SK-N-SH (cell line): ENCODE measurements around the gene PREPL.

Experiments
- GATA2 ChIP-seq: sonication (generic); formaldehyde crosslinking; IDR thresholded peaks from 2 replicates; pipeline ENCODE4 v1.5.0; 2020; ENCODE audit warnings: mild to moderate bottlenecking, missing genetic modification reagents
- POLR2AphosphoS5 ChIP-seq: IDR thresholded peaks from 2 replicates; pipeline ENCODE4 v1.6.1; 2012; ENCODE audit warnings: low read depth, low read length
- RCOR1 ChIP-seq: fragments of 150-350 bp; IDR thresholded peaks from 2 replicates; pipeline ENCODE4 v1.6.1; 2017; ENCODE audit warnings: antibody characterized with exemption, low read length
- YY1 ChIP-seq: IDR thresholded peaks from 2 replicates; pipeline ENCODE4 v1.4.0; 2012; ENCODE audit warnings: low read depth, mild to moderate bottlenecking
- TF ChIP-seq, protein P1 (sequence below): fragments of 150-350 bp; IDR thresholded peaks from 2 replicates; pipeline ENCODE4 v1.6.1; 2017; ENCODE audit warnings: antibody characterized with exemption, low read length, low read depth, borderline replicate concordance
- TF ChIP-seq, protein P2 (sequence below): fragments of 200-600 bp; sonication (generic); IDR thresholded peaks from 2 replicates; pipeline ENCODE4 v1.6.1; 2017; ENCODE audit warnings: antibody characterized with exemption, mild to moderate bottlenecking, moderate library complexity
- TF ChIP-seq, protein P3 (sequence below): IDR thresholded peaks from 2 replicates; pipeline ENCODE4 v1.6.1; 2012; ENCODE audit warnings: mild to moderate bottlenecking, low read depth, low read length, moderate library complexity

DNA sequence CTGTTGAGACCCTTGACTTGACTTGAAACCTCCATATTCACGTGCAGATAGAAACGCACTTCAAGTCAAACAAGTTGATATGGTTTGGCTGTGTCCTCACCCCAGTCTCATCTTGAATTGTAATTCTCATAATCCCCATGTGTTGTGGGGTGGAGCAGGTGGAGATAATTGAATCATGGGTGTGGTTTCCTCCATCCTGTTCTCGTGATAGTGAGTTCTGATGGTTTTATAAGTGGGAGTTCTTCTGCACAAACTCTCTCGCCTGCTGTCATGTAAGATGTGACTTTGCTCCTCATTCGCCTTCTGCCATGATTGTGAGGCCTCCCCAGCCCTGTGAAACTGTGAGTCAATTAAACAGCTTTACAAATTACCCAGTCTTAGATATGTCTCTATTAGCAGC, 64.6 kb downstream of the PREPL start:
- TF ChIP-seq, protein P1, sequence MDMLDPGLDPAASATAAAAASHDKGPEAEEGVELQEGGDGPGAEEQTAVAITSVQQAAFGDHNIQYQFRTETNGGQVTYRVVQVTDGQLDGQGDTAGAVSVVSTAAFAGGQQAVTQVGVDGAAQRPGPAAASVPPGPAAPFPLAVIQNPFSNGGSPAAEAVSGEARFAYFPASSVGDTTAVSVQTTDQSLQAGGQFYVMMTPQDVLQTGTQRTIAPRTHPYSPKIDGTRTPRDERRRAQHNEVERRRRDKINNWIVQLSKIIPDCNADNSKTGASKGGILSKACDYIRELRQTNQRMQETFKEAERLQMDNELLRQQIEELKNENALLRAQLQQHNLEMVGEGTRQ = no peak
- TF ChIP-seq, protein P2, sequence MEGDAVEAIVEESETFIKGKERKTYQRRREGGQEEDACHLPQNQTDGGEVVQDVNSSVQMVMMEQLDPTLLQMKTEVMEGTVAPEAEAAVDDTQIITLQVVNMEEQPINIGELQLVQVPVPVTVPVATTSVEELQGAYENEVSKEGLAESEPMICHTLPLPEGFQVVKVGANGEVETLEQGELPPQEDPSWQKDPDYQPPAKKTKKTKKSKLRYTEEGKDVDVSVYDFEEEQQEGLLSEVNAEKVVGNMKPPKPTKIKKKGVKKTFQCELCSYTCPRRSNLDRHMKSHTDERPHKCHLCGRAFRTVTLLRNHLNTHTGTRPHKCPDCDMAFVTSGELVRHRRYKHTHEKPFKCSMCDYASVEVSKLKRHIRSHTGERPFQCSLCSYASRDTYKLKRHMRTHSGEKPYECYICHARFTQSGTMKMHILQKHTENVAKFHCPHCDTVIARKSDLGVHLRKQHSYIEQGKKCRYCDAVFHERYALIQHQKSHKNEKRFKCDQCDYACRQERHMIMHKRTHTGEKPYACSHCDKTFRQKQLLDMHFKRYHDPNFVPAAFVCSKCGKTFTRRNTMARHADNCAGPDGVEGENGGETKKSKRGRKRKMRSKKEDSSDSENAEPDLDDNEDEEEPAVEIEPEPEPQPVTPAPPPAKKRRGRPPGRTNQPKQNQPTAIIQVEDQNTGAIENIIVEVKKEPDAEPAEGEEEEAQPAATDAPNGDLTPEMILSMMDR = no peak
- TF ChIP-seq GATA2 (CRISPR knock-in tag) = no peak
- TF ChIP-seq POLR2AphosphoS5 = no peak
- no peak for TF ChIP-seq RCOR1
- TF ChIP-seq, protein P3, sequence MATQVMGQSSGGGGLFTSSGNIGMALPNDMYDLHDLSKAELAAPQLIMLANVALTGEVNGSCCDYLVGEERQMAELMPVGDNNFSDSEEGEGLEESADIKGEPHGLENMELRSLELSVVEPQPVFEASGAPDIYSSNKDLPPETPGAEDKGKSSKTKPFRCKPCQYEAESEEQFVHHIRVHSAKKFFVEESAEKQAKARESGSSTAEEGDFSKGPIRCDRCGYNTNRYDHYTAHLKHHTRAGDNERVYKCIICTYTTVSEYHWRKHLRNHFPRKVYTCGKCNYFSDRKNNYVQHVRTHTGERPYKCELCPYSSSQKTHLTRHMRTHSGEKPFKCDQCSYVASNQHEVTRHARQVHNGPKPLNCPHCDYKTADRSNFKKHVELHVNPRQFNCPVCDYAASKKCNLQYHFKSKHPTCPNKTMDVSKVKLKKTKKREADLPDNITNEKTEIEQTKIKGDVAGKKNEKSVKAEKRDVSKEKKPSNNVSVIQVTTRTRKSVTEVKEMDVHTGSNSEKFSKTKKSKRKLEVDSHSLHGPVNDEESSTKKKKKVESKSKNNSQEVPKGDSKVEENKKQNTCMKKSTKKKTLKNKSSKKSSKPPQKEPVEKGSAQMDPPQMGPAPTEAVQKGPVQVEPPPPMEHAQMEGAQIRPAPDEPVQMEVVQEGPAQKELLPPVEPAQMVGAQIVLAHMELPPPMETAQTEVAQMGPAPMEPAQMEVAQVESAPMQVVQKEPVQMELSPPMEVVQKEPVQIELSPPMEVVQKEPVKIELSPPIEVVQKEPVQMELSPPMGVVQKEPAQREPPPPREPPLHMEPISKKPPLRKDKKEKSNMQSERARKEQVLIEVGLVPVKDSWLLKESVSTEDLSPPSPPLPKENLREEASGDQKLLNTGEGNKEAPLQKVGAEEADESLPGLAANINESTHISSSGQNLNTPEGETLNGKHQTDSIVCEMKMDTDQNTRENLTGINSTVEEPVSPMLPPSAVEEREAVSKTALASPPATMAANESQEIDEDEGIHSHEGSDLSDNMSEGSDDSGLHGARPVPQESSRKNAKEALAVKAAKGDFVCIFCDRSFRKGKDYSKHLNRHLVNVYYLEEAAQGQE = no peak
- no peak for TF ChIP-seq YY1
